Neural cell (in vitro differentiated cells): ENCODE results near the gene SLC6A6.

Experiments used
- CTCF ChIP-seq: fragments of 450-650 bp; IDR thresholded peaks from 2 replicates; pipeline ENCODE4 v1.5.1; 2014; ENCODE audit warnings: antibody characterized with exemption, mild to moderate bottlenecking, moderate library complexity; ENCODE audit not compliant: poor library complexity, severe bottlenecking
- EP300 ChIP-seq: fragments of 450-650 bp; conservative IDR thresholded peaks from 2 replicates; pipeline ENCODE4 v1.6.1; 2014; ENCODE audit warnings: antibody characterized with exemption, mild to moderate bottlenecking, moderate library complexity; ENCODE audit not compliant: poor library complexity, severe bottlenecking
- EZH2 ChIP-seq: fragments of 200-600, 300-800 bp; shearing (Covaris generic), sonication (generic); IDR thresholded peaks from 2 replicates; pipeline ENCODE4 v1.6.1; 2014; ENCODE audit warnings: antibody characterized with exemption, low read length, borderline replicate concordance, mild to moderate bottlenecking; ENCODE audit not compliant: insufficient read depth, poor library complexity, severe bottlenecking
- RAD21 ChIP-seq: fragments of 450-650 bp; conservative IDR thresholded peaks from 2 replicates; pipeline ENCODE4 v1.6.1; 2014; ENCODE audit warnings: antibody characterized with exemption, mild to moderate bottlenecking, moderate library complexity
- REST ChIP-seq: IDR thresholded peaks from 2 replicates; pipeline ENCODE4 v1.6.1; 2012; ENCODE audit warnings: borderline replicate concordance
- TAF1 ChIP-seq: IDR thresholded peaks from 2 replicates; pipeline ENCODE4 v1.6.1; 2012; ENCODE audit warnings: low read depth

- TF ChIP-seq CTCF (no peak), EZH2 (no peak), RAD21 (no peak), EP300 (no peak), REST (no peak), TAF1 (no peak)
Observed at GRCh38 chr3:14369675-14370669, 32.4 kb upstream of the SLC6A6 start.
